BE2C (cell line): Measurements from ENCODE around the gene ERICH2.

Experiments used
- DNase-seq: peaks from one replicate; pipeline ENCODE4 v3.0.0-alpha.2; 2020
- H3K27me3 ChIP-seq: fragments of 250-450 bp; sonication (Bioruptor Pico); 2 replicates; pipeline ENCODE4 v1.5.1; 2020; ENCODE audit warnings: mild to moderate bottlenecking
- H3K36me3 ChIP-seq: fragments of 250-450 bp; sonication (Bioruptor Pico); 2 replicates; pipeline ENCODE4 v1.5.1; 2020; ENCODE audit warnings: mild to moderate bottlenecking
- H3K4me1 ChIP-seq: fragments of 250-450 bp; sonication (Bioruptor Pico); 2 replicates; pipeline ENCODE4 v1.5.1; 2020
- H3K4me3 ChIP-seq: 2 replicates; pipeline ENCODE4 v1.5.1; 2011; ENCODE audit warnings: low read depth, low read length
- H3K9me3 ChIP-seq: fragments of 250-450 bp; sonication (Bioruptor Pico); 2 replicates; pipeline ENCODE4 v1.5.1; 2020
- TF ChIP-seq, protein P1 (sequence below): IDR thresholded peaks from 2 replicates; pipeline ENCODE4 v1.5.1; 2012; ENCODE audit warnings: mild to moderate bottlenecking, low read depth, low read length

Gene ERICH2

GRCh38 chr2:170828533-170828916, 58.3 kb downstream of the ERICH2 start:
- TF ChIP-seq, protein P1, sequence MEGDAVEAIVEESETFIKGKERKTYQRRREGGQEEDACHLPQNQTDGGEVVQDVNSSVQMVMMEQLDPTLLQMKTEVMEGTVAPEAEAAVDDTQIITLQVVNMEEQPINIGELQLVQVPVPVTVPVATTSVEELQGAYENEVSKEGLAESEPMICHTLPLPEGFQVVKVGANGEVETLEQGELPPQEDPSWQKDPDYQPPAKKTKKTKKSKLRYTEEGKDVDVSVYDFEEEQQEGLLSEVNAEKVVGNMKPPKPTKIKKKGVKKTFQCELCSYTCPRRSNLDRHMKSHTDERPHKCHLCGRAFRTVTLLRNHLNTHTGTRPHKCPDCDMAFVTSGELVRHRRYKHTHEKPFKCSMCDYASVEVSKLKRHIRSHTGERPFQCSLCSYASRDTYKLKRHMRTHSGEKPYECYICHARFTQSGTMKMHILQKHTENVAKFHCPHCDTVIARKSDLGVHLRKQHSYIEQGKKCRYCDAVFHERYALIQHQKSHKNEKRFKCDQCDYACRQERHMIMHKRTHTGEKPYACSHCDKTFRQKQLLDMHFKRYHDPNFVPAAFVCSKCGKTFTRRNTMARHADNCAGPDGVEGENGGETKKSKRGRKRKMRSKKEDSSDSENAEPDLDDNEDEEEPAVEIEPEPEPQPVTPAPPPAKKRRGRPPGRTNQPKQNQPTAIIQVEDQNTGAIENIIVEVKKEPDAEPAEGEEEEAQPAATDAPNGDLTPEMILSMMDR: no peak

DNA sequence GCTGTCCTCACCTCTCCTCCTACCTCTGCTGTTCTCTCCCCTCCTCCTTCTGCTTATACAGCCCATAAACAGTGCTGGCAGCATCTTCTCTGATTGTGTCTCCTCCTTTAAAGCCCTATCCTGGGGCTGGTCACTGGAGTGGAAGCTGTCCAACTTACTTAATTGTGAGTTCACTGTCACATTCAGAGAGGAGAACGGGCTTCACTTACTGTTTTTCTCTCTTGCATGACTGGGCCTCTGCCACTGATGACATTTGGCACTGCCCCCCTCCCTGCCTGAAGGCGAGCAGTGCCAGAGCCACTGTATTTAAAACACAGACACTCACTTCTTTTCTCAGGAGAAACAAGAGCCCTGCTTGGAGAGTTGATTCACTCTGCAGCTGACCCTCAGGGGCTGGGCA, 58.9 kb downstream of the ERICH2 start:
- Histone ChIP-seq H3K4me3 (no peak overlapping the region), H3K36me3 (no peaks in the 10 kb centered on the region), H3K4me1 (no peaks in the 10 kb centered on the region), H3K9me3 (no peaks in the 10 kb centered on the region), H3K27me3 (peaks cover 12% of the 10 kb centered on the region)
- TF ChIP-seq, protein P1: no peak
- DNase-seq: no peak

More at GRCh38 chr2:170828533-170828916, 58.3 kb downstream of the ERICH2 start:
- Histone ChIP-seq H3K4me3 (no peak overlapping the region), H3K36me3 (no peaks in the 10 kb centered on the region), H3K4me1 (no peaks in the 10 kb centered on the region), H3K27me3 (peaks cover 17% of the 10 kb centered on the region), H3K9me3 (no peaks in the 10 kb centered on the region)
- no peak for DNase-seq

GRCh38 chr2:170830166-170830565, 60.0 kb downstream of the ERICH2 start:
- H3K9me3 ChIP-seq: no peaks in the 10 kb centered on the region
- H3K36me3 ChIP-seq: no peaks in the 10 kb centered on the region
- H3K4me3 ChIP-seq: no peak overlapping the region
- H3K27me3 ChIP-seq: 0 out of 2 replicates have a peak, but pooled peaks cover 3% of the 10 kb centered on the region
- TF ChIP-seq, protein P1: no peak
- no peak for DNase-seq
- H3K4me1 ChIP-seq: no peaks in the 10 kb centered on the region

DNA sequence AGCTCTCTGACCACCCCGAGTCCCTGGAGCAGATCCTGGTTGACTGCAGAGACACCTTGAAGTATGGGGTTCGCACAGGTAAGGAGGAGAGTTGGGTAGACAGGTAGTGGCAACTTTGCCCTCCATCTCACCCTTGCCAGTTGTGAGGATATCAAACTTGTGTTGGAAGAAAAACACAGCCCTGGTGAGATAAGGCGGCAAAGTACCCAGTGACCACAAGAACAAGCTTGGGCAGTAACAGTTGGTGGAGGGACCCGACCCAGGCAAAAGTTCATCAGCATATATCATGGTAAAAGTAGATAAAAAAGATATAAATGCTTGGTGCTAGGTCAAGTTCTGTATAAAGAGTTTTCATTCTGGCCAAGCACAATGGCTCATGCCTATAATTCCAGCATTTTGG, 60.9 kb downstream of the ERICH2 start:
- Histone ChIP-seq H3K27me3 (no peaks in the 10 kb centered on the region), H3K36me3 (no peaks in the 10 kb centered on the region), H3K9me3 (no peaks in the 10 kb centered on the region), H3K4me3 (no peak overlapping the region), H3K4me1 (no peaks in the 10 kb centered on the region)
- TF ChIP-seq, protein P1: no peak
- DNase-seq: no peak

DNA sequence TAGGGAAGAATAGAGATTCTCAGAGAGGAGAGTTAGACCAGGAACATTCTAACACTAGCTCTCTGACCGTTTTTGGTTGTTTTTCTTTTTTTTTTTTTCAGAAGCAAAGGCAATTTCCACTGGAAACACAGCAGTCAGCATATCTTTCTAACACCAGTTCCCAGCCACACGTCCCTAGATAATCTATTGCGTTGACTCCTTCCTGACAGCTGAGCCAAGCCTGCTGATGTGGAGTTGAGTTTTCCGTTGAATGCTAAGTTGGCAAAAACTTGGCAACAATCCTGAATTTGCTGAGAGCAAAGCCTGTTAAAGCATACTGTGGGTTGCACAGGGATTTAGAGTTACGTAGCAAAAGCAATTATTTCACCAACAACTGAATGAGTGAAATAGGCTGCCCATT, 65.8 kb downstream of the ERICH2 start:
- Histone ChIP-seq H3K4me1 (no peaks in the 10 kb centered on the region), H3K9me3 (no peaks in the 10 kb centered on the region), H3K36me3 (no peaks in the 10 kb centered on the region), H3K27me3 (no peaks in the 10 kb centered on the region), H3K4me3 (no peak overlapping the region)
- TF ChIP-seq, protein P1: no peak
- DNase-seq: no peak

DNA sequence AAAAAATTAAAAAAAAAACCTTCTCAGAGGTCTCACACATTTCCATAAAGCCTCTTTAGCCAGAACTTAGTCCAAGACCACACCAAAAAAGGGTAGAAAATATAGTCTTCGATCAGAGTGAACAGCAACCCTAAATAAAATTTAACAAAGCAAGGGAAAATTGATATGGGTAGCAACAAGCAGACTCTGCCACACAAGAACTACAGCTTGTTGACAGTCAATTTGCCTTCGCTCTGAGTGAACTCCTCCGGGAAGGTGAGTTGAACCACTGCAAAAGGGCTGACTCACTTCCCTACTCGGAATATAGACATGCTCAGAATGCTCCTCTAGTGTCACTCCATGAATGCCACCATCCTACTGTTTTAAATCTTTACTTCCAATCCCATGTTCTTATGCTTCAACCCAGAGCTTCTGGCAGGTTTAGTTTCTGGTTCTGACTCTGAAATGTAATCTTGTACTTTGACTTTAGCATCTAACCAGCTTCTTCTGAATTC, 70.6 kb downstream of the ERICH2 start:
- H3K27me3 ChIP-seq: no peaks in the 10 kb centered on the region
- TF ChIP-seq, protein P1: no peak
- H3K36me3 ChIP-seq: no peaks in the 10 kb centered on the region
- no peak overlapping the region for H3K4me3 ChIP-seq
- H3K4me1 ChIP-seq: no peaks in the 10 kb centered on the region
- no peaks in the 10 kb centered on the region for H3K9me3 ChIP-seq
- DNase-seq: no peak
